Globus pallidus (tissue), 1 donor: ENCODE results near the gene MAPK12.
"Not testable (repeated sequence)": the region's sequence is repeated elsewhere in the genome, so short reads cannot be mapped to it uniquely, and the experiment has no call there.

ENCODE experiments used
- DNase-seq: peaks from one replicate; pipeline ENCODE4 v3.0.0-alpha.2; 2015; ENCODE audit warnings: low spot score

The MAPK12 gene

GRCh38 chr22:50281957-50282356 lies 20.5 kb upstream of the MAPK12 start:
- no peak for DNase-seq

DNA sequence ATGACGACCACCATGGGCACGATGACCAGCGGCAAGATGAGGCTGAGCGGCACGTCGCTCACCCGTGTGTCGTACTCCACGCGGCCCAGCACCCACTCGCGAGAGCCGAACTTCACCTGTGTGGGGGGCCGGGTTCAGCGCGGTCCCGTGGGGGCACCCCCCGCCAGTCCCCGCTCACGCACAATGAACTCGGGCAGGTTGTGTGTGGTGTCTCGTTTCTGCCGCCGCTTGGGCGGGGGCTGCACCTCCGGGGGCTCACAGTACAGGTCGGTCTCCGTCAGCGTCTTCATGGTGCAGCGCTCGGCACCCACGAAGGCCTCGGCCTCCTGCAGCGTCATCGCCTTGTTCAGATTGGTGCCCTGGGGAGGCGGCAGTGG lies 19.9 kb upstream of the MAPK12 start:
- DNase-seq: no peak

GRCh38 chr22:50280708-50281383 lies 19.4 kb upstream of the MAPK12 start:
- no peak for DNase-seq

DNA sequence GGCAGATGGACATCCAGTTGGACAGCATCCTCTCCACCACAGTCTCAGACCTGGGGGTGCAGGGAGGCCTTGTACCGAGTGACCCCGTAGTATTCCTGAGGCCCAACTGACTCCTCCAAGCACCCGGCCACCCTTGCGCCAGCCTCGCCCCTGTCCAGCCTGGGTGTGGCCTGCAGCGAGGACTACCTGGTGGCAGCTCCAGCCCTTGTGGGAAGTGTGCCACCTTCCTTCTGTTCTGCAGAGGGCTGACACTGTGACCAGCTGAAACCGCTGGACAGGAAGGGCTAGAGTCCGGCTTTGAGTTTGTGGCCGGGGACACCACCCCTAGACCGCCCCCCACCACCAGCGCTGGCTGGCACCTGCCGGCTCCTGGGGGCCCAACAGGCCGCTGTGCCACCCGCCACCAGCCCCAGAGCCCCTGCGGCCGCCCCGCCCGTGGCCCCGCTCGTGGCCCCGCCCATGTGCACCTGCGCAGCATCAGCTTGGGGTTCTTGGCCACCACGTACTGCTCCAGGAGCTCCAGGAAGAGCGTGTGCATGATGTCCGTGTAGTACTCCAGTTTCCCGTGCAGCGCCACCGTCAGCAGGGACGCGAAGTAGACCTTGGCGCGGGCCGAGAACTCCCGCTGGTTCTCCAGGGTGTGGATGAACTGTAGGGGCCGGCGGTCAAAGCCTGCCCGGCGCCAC lies 18.7 kb upstream of the MAPK12 start:
- DNase-seq: no peak

GRCh38 chr22:50278956-50279619 lies 17.6 kb upstream of the MAPK12 start:
- DNase-seq: no peak

- no peak for DNase-seq
Observed at GRCh38 chr22:50278461-50278860, 17.0 kb upstream of the MAPK12 start.

DNA sequence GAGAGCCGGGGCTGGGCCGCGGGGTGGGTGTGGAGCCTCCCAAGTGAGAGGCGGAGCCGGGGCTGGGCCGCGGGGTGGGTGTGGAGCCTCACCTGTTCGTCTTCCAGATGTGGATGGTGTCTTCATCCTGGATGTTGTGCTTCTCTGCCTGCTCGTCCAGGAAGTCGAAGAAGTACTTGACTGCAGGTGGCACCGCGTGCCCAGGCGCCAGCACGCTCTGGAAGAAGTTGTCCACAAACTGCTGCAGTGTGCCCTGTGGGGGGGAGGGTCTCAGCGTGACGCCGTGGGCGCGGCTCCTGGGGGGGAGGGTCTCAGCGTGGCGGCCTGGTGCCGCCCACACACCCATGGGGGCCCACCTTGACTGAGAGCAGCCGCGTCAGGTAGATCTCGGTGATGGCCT lies 16.3 kb upstream of the MAPK12 start:
- no peak for DNase-seq

GRCh38 chr22:50276143-50276542 lies 14.7 kb upstream of the MAPK12 start:
- DNase-seq: peak; percentile 94

DNA sequence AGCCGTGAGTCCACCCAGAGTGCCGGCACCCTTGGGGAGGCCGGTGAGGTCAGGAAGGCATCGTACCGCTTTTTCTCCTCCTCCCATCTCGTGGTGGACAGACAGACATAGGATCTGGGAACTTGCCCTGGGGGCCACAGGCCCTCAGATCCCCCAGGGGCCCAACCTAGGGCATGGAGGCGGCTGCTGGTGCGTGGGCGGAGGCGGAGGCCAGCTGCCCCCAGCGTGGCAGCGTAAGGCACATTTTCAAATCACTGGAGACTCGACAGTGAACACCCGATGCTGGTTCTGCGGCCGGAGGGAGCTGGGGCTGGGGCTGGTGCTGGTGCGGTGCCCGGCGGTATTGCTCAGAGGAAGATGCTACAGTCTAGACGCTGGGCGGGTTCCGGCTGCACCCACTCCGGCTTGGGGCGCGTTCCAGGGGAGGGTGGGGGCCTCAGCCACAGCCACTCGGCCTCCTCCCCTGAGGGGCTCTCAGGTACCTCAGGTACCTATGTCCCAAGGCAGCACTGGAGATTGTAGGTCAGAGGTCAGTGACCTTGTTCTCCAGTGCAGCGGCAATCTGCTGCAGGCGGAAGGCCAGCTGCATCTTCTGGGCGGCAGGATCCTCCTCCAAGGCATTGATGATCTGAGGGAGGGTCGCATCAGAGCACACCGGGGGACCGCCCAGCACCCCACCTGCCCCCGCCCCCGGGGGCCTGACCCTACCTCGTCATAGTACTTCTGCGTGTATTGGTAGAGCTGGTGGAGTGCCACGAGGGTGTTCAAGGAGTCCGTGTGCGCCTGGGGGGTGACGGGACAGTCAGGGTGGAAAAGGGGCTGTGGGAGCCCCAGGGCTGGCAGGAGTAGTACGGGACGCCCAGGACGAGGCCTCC lies 13.9 kb upstream of the MAPK12 start:
- DNase-seq: no peak

GRCh38 chr22:50274771-50275170 lies 13.3 kb upstream of the MAPK12 start:
- DNase-seq: no peak

GRCh38 chr22:50274311-50274710 lies 12.8 kb upstream of the MAPK12 start:
- DNase-seq: peak; percentile 49

- DNase-seq: not testable (repeated sequence)
Observed at GRCh38 chr22:50273781-50274180, 12.3 kb upstream of the MAPK12 start.

- DNase-seq: not testable (repeated sequence)
Observed at GRCh38 chr22:50273352-50273751, 11.9 kb upstream of the MAPK12 start.

GRCh38 chr22:50272044-50272802 lies 10.7 kb upstream of the MAPK12 start:
- DNase-seq: no peak

- DNase-seq: no peak
Observed at GRCh38 chr22:50271519-50271970, 10.1 kb upstream of the MAPK12 start.

DNA sequence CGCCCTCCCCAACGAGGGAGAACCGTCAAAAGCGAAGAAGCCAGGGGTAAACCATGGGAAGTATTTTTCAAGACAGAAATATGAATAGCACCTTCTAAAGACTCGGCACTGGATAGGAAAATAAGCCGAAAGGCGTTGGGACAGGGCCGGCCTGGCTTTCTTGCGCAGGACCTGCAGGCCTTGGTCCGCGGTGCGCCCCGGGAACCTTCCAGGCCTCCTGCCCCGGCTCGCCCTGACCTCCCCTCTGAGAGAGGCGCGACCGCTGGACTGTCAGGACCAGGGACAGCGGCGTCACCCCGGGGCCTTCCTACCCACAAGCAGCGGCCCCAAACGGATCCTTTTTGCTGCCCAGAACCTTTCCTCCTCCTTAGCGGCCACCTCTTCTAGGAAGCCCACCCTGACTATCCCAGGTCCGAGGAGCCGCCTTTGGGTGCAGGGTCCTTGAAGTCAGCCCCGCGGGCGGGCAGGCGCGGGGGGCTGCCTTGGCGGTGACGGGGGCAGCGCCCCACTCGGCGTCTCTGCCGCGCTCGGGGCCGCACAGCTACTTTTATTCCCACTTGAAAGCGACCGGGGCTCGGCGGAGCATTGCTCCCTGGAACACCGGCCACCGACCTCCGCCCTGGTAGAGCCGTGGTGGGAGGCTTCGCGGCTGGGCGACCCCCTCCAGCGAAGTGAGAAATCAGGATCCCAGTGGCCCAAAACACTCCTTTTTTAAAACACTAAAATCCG lies 9.3 kb upstream of the MAPK12 start:
- no peak for DNase-seq

GRCh38 chr22:50269970-50270665 lies 8.6 kb upstream of the MAPK12 start, which contains the start of gene MAPK11:
Gene MAPK11, minus strand, starts transcription at chr22:50270380. Its CDS starts 88 bp downstream, at chr22:50270292.
- no peak for DNase-seq

GRCh38 chr22:50269573-50269969 lies 8.1 kb upstream of the MAPK12 start:
- no peak for DNase-seq

DNA sequence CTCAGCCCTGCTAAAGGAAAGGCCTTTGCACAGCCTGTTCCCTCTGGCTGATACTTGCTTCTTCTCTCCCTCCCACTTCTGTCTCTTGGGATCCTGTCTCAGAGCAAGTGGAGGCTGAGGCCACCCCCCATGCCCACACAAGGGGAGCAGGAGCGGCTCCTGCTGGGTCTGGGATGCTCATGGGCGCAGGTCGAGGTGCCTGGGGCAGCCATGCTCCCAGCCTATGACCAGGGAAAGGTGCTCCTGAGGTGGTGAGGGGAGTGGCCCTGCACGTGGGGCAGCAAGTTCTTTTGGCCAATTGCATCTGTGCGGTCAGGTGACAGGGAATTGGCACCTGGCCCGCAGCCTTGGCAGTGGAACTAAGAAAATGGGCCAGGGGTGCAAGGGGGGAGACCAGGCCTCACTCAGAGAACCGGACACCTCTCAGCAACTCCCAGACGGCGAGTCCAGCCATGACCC lies 7.2 kb upstream of the MAPK12 start:
- no peak for DNase-seq
